B cell (primary cell): ENCODE data around the gene CARNS1. TPM values are rescaled to one million over a fixed set of nuclear protein-coding genes. Genes with fewer than 3 reads are reported as not detected.

ENCODE experiments used
- ATAC-seq: fragments of 200-7000 bp; cut with Tn5 transposase; one replicate; pipeline ENCODE4 v1.10.0; 2021; ENCODE audit warnings: low read depth, mild to moderate bottlenecking, moderate number of reproducible peaks, moderate library complexity
- CTCF ChIA-PET: fragments of 350-600 bp; sonication (Branson Sonifier 250); formaldehyde crosslinking; loops from one replicate; lab custom pipeline; 2021; ENCODE audit warnings: antibody characterized with exemption, inconsistent platforms; lab: Charles Lee
- POLR2A ChIA-PET: fragments of 350-600 bp; sonication (Branson Sonifier 250); formaldehyde crosslinking; loops from one replicate; lab custom pipeline; 2021; ENCODE audit warnings: antibody characterized with exemption; lab: Charles Lee
- DNase-seq: peaks from one replicate; pipeline ENCODE4 v3.0.0; 2013
- H2AFZ ChIP-seq: 2 replicates; pipeline ENCODE4 v1.6.1; 2012; ENCODE audit warnings: mild to moderate bottlenecking, low read depth, low read length; ENCODE audit not compliant: insufficient read depth, poor library complexity, severe bottlenecking
- H3K27ac ChIP-seq, 2 donors: 1 replicate in 1 of 2; 2 replicates in 1 of 2; pipeline ENCODE4 v1.5.1; 2012 to 2013; ENCODE audit warnings: low read length in 2 of 2, mild to moderate bottlenecking in 2 of 2, moderate library complexity in 1 of 2
- H3K27me3 ChIP-seq, 4 experiments: fragments of 200-600 bp in 1 of 4; sonication (generic) in 1 of 4; replicated peaks in 1 of 4; 1 replicate in 2 of 4; 2 replicates in 2 of 4; pipeline versions ENCODE4 v1.6.1 to v1.7.0; 2013 to 2016; ENCODE audit warnings: low read length in 3 of 4, mild to moderate bottlenecking in 2 of 4, mixed read lengths in 1 of 4, moderate library complexity in 1 of 4; ENCODE audit not compliant: insufficient read depth in 4 of 4, control insufficient read depth in 3 of 4; ENCODE audit errors: control extremely low read depth in 1 of 4
- H3K36me3 ChIP-seq, 2 experiments: replicated peaks in 1 of 2; 1 replicate in 1 of 2; 2 replicates in 1 of 2; pipeline versions ENCODE4 v1.6.1 to v1.7.1; 2013; ENCODE audit warnings: low read length in 1 of 2; ENCODE audit not compliant: insufficient read depth in 2 of 2, control insufficient read depth in 1 of 2; ENCODE audit errors: control extremely low read depth in 1 of 2, extremely low read depth in 1 of 2
- H3K4me1 ChIP-seq, 2 donors: fragments of 200-600 bp in 1 of 2; sonication (generic) in 1 of 2; 1 replicate in 1 of 2; 2 replicates in 1 of 2; pipeline versions ENCODE4 v1.5.1 to v1.6.1; 2013 to 2017; ENCODE audit warnings: low read length in 2 of 2; ENCODE audit not compliant: control insufficient read depth in 2 of 2, insufficient read depth in 2 of 2
- H3K4me2 ChIP-seq: replicated peaks from 2 replicates; pipeline ENCODE3; 2012; ENCODE audit warnings: mild to moderate bottlenecking, low read depth, low read length; ENCODE audit not compliant: poor library complexity, severe bottlenecking
- H3K4me3 ChIP-seq, 5 experiments: fragments of 200-600 bp in 1 of 5; sonication (generic) in 1 of 5; 1 replicate in 3 of 5; 2 replicates in 2 of 5; pipeline versions ENCODE4 v1.5.1 to v1.7.0; 2011 to 2016; ENCODE audit warnings: low read length in 4 of 5, mild to moderate bottlenecking in 4 of 5, low read depth in 2 of 5, control low read depth in 1 of 5, moderate library complexity in 1 of 5; ENCODE audit not compliant: insufficient read depth in 1 of 5; ENCODE audit errors: control extremely low read depth in 1 of 5, extremely low read depth in 1 of 5
- H3K79me2 ChIP-seq: fragments of 200-600 bp; sonication (generic); one replicate; pipeline ENCODE4 v1.6.0; 2016; ENCODE audit warnings: low read length; ENCODE audit not compliant: control insufficient read depth, insufficient read depth
- H3K9ac ChIP-seq: fragments of 200-600 bp; sonication (generic); 2 replicates; pipeline ENCODE4 v1.6.1; 2017; ENCODE audit warnings: mild to moderate bottlenecking, low read length, moderate library complexity
- H3K9me3 ChIP-seq, 3 donors: one replicate each; pipeline versions ENCODE4 v1.6.1 to v1.7.1; 2013; ENCODE audit warnings: low read length in 2 of 3; ENCODE audit not compliant: control insufficient read depth in 2 of 3, insufficient read depth in 1 of 3; ENCODE audit errors: control extremely low read depth in 1 of 3
- H4K20me1 ChIP-seq: 2 replicates; pipeline ENCODE4 v1.6.0; 2012; ENCODE audit warnings: mild to moderate bottlenecking, low read length; ENCODE audit not compliant: insufficient read depth, control insufficient read depth, poor library complexity, severe bottlenecking
- H3K27ac Mint-ChIP-seq: one replicate; pipeline ENCODE4 v1.8.0; 2021; ENCODE audit warnings: mixed read lengths
- H3K27me3 Mint-ChIP-seq: one replicate; pipeline ENCODE4 v1.8.0; 2021; ENCODE audit warnings: mixed read lengths
- H3K4me1 Mint-ChIP-seq: one replicate; pipeline ENCODE4 v1.8.0; 2021; ENCODE audit warnings: mixed read lengths
- H3K4me3 Mint-ChIP-seq: one replicate; pipeline ENCODE4 v1.8.0; 2021; ENCODE audit warnings: mixed read lengths
- H3K9me3 Mint-ChIP-seq: one replicate; pipeline ENCODE4 v1.8.0; 2022; ENCODE audit warnings: mixed read lengths; ENCODE audit not compliant: insufficient read depth
- CTCF ChIP-seq: fragments of 200-600 bp; IDR thresholded peaks from one replicate; pipeline ENCODE4 v1.8.0; 2022; ENCODE audit warnings: antibody characterized with exemption, mild to moderate bottlenecking
- EZH2 ChIP-seq: IDR thresholded peaks from 2 replicates; pipeline ENCODE4 v1.6.1; 2012; ENCODE audit warnings: borderline replicate concordance, low read depth, mild to moderate bottlenecking, moderate library complexity, low read length; ENCODE audit not compliant: insufficient read depth, poor library complexity, severe bottlenecking
- WGBS: methylation state at CpG from one replicate; pipeline ENCODE4 v1.1.5; 2013; ENCODE audit warnings: missing lambda C conversion rate; ENCODE audit not compliant: insufficient coverage; 5-methylcytosine and 5-hydroxymethylcytosine counted together
- intact Hi-C: fragments of 100-400 bp; cut with micrococcal nuclease; formaldehyde crosslinking; loops from one replicate; pipeline ENCODE4 v1.10.0; 2022
- polyA plus RNA-seq: library from polyadenylated mRNA; depleted of rRNA; stranded (reverse); fragments of >200 nt; gene quantifications from 2 replicates; pipeline ENCODE4 v1.2.3, GENCODE V29; 2012
- total RNA-seq, 2 donors: library from RNA; stranded (reverse); fragments of 120-200 nt in 1 of 2; gene quantifications; 1 replicate in 1 of 2; 2 replicates in 1 of 2; pipeline versions ENCODE4 v1.2.3 to v1.2.4, GENCODE V29; 2013 to 2022

The CARNS1 gene
- total and polyA plus RNA-seq, 2 donors (not counting 1 experiment from before 2014, with no cell fraction given): 24.1 to 41.1 TPM

GRCh38 chr11:67421430-67422031 is 6.1 kb downstream of the CARNS1 start:
- Histone ChIP-seq H3K79me2 (peaks cover 23% of the 10 kb centered on the region), H3K9ac (no peak overlapping the region), H4K20me1 (no peaks in the 10 kb centered on the region), H2AFZ (no peak overlapping the region), H3K36me3 (no peaks in the 10 kb centered on the region), H3K9me3 (no peaks in the 10 kb centered on the region), H3K4me2 (peak overlapping the region; percentile 95), H3K4me1 (peaks cover 42 to 47% of the 10 kb centered on the region in 2 donors), H3K27ac (peak overlapping the region in 1 of 2 donors; percentile 2), H3K4me3 (peak overlapping the region in 1 of 5 experiments; percentile 4), H3K27me3 (no peaks in the 10 kb centered on the region)
- peak overlapping the region; percentile 91 for H3K27ac Mint-ChIP-seq
- H3K9me3 Mint-ChIP-seq: no peaks in the 10 kb centered on the region
- no peak for TF ChIP-seq CTCF
- no peak for TF ChIP-seq EZH2
- intact Hi-C loops: loop anchor here (1.0 to 2.0 kb wide), 4 partner anchors 15 to 48 kb away; partner anchors contain the start of genes PTPRCAP and TMEM134
- DNase-seq (no peak), ATAC-seq (no peak)
- POLR2A ChIA-PET: interaction anchor here (1.2 to 10.7 kb wide), 10 partner anchors 10 to 47 kb away, joined by 4 to 195 read pairs (median 33); partner anchors contain the start of genes PPP1CA, PTPRCAP, RAD9A and RPS6KB2
- peak overlapping the region; percentile 83 for H3K4me3 Mint-ChIP-seq
- CTCF ChIA-PET: interaction anchor here (0.9 to 10.4 kb wide), 7 partner anchors 13 to 47 kb away, joined by 3 to 121 read pairs (median 5); partner anchors contain the start of genes PPP1CA, PTPRCAP, RAD9A and TBC1D10C
- 65% methylated on average over 12 of the region's 22 CpGs for WGBS
- peaks cover 43% of the 10 kb centered on the region for H3K4me1 Mint-ChIP-seq
- H3K27me3 Mint-ChIP-seq: no peaks in the 10 kb centered on the region

- H3K27ac ChIP-seq: no peak overlapping the region
- H3K4me1 Mint-ChIP-seq: peaks cover 35% of the 10 kb centered on the region
- no peak overlapping the region for H3K4me2 ChIP-seq
- H3K9me3 ChIP-seq: no peaks in the 10 kb centered on the region
- H3K79me2 ChIP-seq: peaks cover 30% of the 10 kb centered on the region
- H2AFZ ChIP-seq: no peak overlapping the region
- ATAC-seq (no peak), DNase-seq (no peak)
- H3K27me3 ChIP-seq: no peaks in the 10 kb centered on the region
- ChIA-PET CTCF (interaction anchor here (1.2 to 10.4 kb wide), 3 partner anchors 11 to 20 kb away, joined by 3 to 121 read pairs (median 5); partner anchors contain the start of genes PPP1CA, PTPRCAP and TBC1D10C), POLR2A (interaction anchor here (1.1 to 10.7 kb wide), 2 partner anchors 15 to 20 kb away, joined by 3 to 195 read pairs; partner anchors contain the start of genes PPP1CA, PTPRCAP and TBC1D10C)
- TF ChIP-seq CTCF (no peak), EZH2 (no peak)
- intact Hi-C loops: no loop called here
- H3K9me3 Mint-ChIP-seq: no peaks in the 10 kb centered on the region
- H3K4me1 ChIP-seq: peaks cover 33 to 41% of the 10 kb centered on the region in 2 donors
- no peak overlapping the region for H3K4me3 ChIP-seq
- H4K20me1 ChIP-seq: no peaks in the 10 kb centered on the region
- no peak overlapping the region for H3K27ac Mint-ChIP-seq
- WGBS: 86% methylated on average over 6 of the region's 6 CpGs
- H3K9ac ChIP-seq: no peak overlapping the region
- no peaks in the 10 kb centered on the region for H3K27me3 Mint-ChIP-seq
- no peaks in the 10 kb centered on the region for H3K36me3 ChIP-seq
- peak overlapping the region; percentile 55 for H3K4me3 Mint-ChIP-seq
Measured at GRCh38 chr11:67422891-67423290, 7.4 kb downstream of the CARNS1 start.
